Measurements from ENCODE around the gene LYPD8.

LYPD8 gene

GRCh38 chr1:248702714-248703113, 52.8 kb downstream of the LYPD8 start, which contains the start of gene OR14I1:
TSS of gene OR14I1 (minus strand) at chr1:248702766.
- no peak for DNase-seq (ENCODE audit: extremely low read depth in 1 of 2, low read depth in 1 of 2)

- no peak for DNase-seq (ENCODE audit: extremely low read depth in 1 of 2, low read depth in 1 of 2)
Measured at GRCh38 chr1:248699099-248699498, 56.5 kb downstream of the LYPD8 start.

GRCh38 chr1:248697907-248698306, 57.7 kb downstream of the LYPD8 start:
- DNase-seq (ENCODE audit: extremely low read depth in 1 of 2, low read depth in 1 of 2) = no peak

- DNase-seq (ENCODE audit: extremely low read depth in 1 of 2, low read depth in 1 of 2) = no peak
Measured at GRCh38 chr1:248696774-248697173, 58.8 kb downstream of the LYPD8 start.

GRCh38 chr1:248696261-248696660, 59.3 kb downstream of the LYPD8 start:
- no peak for DNase-seq (ENCODE audit: extremely low read depth in 1 of 2, low read depth in 1 of 2)

- no peak for DNase-seq (ENCODE audit: extremely low read depth in 1 of 2, low read depth in 1 of 2)
Measured at GRCh38 chr1:248695451-248696132, 60.0 kb downstream of the LYPD8 start.

- no peak for DNase-seq (ENCODE audit: extremely low read depth in 1 of 2, low read depth in 1 of 2)
Measured at GRCh38 chr1:248691567-248692155, 63.9 kb downstream of the LYPD8 start.
